HEK293T (cell line): Measurements from ENCODE around the gene ECSIT.

Source experiments
- ARNT ChIP-seq: fragments of 450-650 bp; IDR thresholded peaks from 2 replicates; pipeline ENCODE4 v1.6.1; 2017; ENCODE audit warnings: mild to moderate bottlenecking
- BHLHE40 ChIP-seq: fragments of 450-650 bp; IDR thresholded peaks from 2 replicates; pipeline ENCODE4 v1.6.1; 2016; ENCODE audit warnings: mild to moderate bottlenecking, moderate library complexity, borderline replicate concordance
- ELF4 ChIP-seq: fragments of 450-650 bp; IDR thresholded peaks from 2 replicates; pipeline ENCODE4 v1.6.1; 2017; ENCODE audit warnings: antibody characterized with exemption
- FOXK2 ChIP-seq: fragments of 450-650 bp; IDR thresholded peaks from 2 replicates; pipeline ENCODE4 v1.6.1; 2016; ENCODE audit warnings: mild to moderate bottlenecking
- FOXM1 ChIP-seq: fragments of 450-650 bp; IDR thresholded peaks from 2 replicates; pipeline ENCODE4 v1.6.1; 2017; ENCODE audit warnings: mild to moderate bottlenecking, borderline replicate concordance
- L3MBTL2 ChIP-seq: fragments of 450-650 bp; conservative IDR thresholded peaks from 2 replicates; pipeline ENCODE4 v1.6.1; 2016; ENCODE audit warnings: mild to moderate bottlenecking
- LEF1 ChIP-seq: fragments of 450-650 bp; IDR thresholded peaks from 2 replicates; pipeline ENCODE4 v1.6.1; 2017; ENCODE audit warnings: mild to moderate bottlenecking, borderline replicate concordance
- PKNOX1 ChIP-seq: fragments of 450-650 bp; IDR thresholded peaks from 2 replicates; pipeline ENCODE4 v1.6.1; 2016
- SP1 ChIP-seq: fragments of 450-650 bp; IDR thresholded peaks from 2 replicates; pipeline ENCODE4 v1.6.1; 2017
- SUZ12 ChIP-seq: fragments of 450-650 bp; IDR thresholded peaks from 2 replicates; pipeline ENCODE4 v1.6.1; 2016; ENCODE audit warnings: mild to moderate bottlenecking
- TARDBP ChIP-seq: fragments of 450-650 bp; IDR thresholded peaks from 2 replicates; pipeline ENCODE4 v1.6.1; 2016

GRCh38 chr19:11481534-11482383 is 47.2 kb downstream of the ECSIT start:
- TF ChIP-seq LEF1: no peak
- no peak for TF ChIP-seq TARDBP
- TF ChIP-seq FOXK2: no peak
- TF ChIP-seq BHLHE40: no peak
- no peak for TF ChIP-seq FOXM1
- no peak for TF ChIP-seq ARNT
- no peak for TF ChIP-seq ELF4
- no peak for TF ChIP-seq SUZ12
- TF ChIP-seq SP1: no peak
- TF ChIP-seq L3MBTL2: peak; percentile 17
- 0 out of 2 replicates have a peak, but pooled peaks have one; percentile 20 for TF ChIP-seq PKNOX1
